Ascending aorta (tissue), 2 donors: ENCODE results near the gene DLX6. TPM values are rescaled to one million over a fixed set of nuclear protein-coding genes. Genes with fewer than 3 reads are reported as not detected.

Experiments
- DNase-seq, 2 donors: peaks; one replicate each; pipeline ENCODE4 v3.0.0-alpha.2; 2019; ENCODE audit warnings: low spot score in 2 of 2
- H3K27ac ChIP-seq, 2 donors: fragments of 200-600 bp; sonication (generic); one replicate each; pipeline ENCODE4 v1.5.1; 2016 to 2017; ENCODE audit warnings: mild to moderate bottlenecking in 1 of 2
- H3K27me3 ChIP-seq: fragments of 200-600 bp; sonication (generic); one replicate; pipeline ENCODE4 v1.5.1; 2017
- H3K36me3 ChIP-seq, 2 donors: fragments of 200-600 bp; sonication (generic); one replicate each; pipeline ENCODE4 v1.5.1; 2016
- H3K4me1 ChIP-seq, 2 donors: fragments of 200-600 bp; sonication (generic); one replicate each; pipeline ENCODE4 v1.5.1; 2016 to 2017; ENCODE audit warnings: mild to moderate bottlenecking in 1 of 2
- H3K4me3 ChIP-seq, 2 donors: fragments of 200-600 bp; sonication (generic); one replicate each; pipeline ENCODE4 v1.5.1; 2016 to 2017; ENCODE audit warnings: mild to moderate bottlenecking in 1 of 2
- H3K9me3 ChIP-seq, 2 donors: fragments of 200-600 bp; sonication (generic); one replicate each; pipeline ENCODE4 v1.5.1; 2016
- intact Hi-C: fragments of 100-400 bp; cut with DNase I; formaldehyde crosslinking; loops from one replicate; pipeline ENCODE4 v1.15.1; 2023
- total RNA-seq: library from RNA; depleted of rRNA; stranded (reverse); fragments of >200 nt; gene quantifications from one replicate; pipeline ENCODE4 v1.1.0, GENCODE V29; 2016
- TF ChIP-seq, protein P1 (sequence below), 3 experiments: fragments of 200-600 bp in 2 of 3; fragments of 450-650 bp in 1 of 3; sonication (generic) in 2 of 3; IDR thresholded peaks; one replicate each; pipeline ENCODE4 v1.5.1; 2016 to 2019; ENCODE audit warnings: antibody characterized with exemption in 3 of 3, mild to moderate bottlenecking in 1 of 3, moderate library complexity in 1 of 3

The DLX6 gene
- total RNA-seq, 1 donor from 2014 or later: not detected

DNA sequence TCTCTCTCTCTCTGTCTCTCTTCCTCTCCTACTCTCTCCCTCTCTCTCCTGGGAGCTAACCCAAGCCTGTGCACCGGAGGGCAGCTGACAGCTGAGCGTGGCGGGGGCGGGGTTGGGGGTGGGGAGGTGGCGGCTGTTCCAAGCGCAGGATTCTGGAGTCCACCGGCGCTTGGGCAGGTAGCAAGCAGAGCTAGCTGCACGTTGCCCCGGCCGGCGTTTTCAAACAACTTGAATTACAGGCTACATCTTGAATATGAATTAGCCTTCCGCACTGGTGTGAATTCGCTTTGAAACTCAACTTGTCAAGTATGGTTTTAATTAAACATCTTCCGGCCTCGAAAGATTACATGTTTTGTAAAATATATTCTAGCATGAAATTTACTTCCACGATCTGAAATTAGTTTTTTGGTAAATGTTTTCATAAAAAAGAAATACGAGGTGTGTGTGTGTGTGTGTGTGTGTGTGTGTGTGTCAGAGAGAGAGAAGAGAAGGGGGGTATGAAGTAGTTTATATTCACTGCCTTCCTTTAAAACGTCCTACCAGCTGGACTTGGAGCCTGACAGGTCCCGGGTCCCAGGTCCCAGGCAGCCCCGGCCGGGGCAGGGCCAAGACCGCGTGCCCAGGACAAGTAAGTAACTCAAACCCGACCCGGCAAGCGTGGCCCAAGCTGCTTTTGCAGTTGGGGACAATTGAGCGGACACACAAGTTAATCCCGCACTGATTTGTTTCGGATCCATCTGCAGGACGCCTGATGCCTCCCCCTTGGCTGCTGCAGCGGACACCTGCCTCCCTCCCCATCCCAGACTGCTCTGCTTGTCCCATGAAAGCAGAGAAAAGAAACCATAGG lies 9.0 kb upstream of the DLX6 start:
- H3K4me1 ChIP-seq: peaks cover 0 to 3% of the 10 kb centered on the region in 2 donors
- TF ChIP-seq, protein P1, sequence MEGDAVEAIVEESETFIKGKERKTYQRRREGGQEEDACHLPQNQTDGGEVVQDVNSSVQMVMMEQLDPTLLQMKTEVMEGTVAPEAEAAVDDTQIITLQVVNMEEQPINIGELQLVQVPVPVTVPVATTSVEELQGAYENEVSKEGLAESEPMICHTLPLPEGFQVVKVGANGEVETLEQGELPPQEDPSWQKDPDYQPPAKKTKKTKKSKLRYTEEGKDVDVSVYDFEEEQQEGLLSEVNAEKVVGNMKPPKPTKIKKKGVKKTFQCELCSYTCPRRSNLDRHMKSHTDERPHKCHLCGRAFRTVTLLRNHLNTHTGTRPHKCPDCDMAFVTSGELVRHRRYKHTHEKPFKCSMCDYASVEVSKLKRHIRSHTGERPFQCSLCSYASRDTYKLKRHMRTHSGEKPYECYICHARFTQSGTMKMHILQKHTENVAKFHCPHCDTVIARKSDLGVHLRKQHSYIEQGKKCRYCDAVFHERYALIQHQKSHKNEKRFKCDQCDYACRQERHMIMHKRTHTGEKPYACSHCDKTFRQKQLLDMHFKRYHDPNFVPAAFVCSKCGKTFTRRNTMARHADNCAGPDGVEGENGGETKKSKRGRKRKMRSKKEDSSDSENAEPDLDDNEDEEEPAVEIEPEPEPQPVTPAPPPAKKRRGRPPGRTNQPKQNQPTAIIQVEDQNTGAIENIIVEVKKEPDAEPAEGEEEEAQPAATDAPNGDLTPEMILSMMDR (IDR thresholded peaks at IDR 0.05): no peak
- H3K36me3 ChIP-seq: no peaks in the 10 kb centered on the region
- H3K27ac ChIP-seq: no peak overlapping the region
- intact Hi-C loops: no loop called here
- no peak overlapping the region for H3K4me3 ChIP-seq
- no peak for DNase-seq
- H3K27me3 ChIP-seq: peaks cover 39% of the 10 kb centered on the region
- H3K9me3 ChIP-seq: no peaks in the 10 kb centered on the region

- no peak overlapping the region for H3K4me3 ChIP-seq
- no peak for DNase-seq
- intact Hi-C loops: no loop called here
- no peaks in the 10 kb centered on the region for H3K9me3 ChIP-seq
- H3K27ac ChIP-seq: no peak overlapping the region
- peaks cover 37% of the 10 kb centered on the region for H3K27me3 ChIP-seq
- peaks cover 0 to 3% of the 10 kb centered on the region in 2 donors for H3K4me1 ChIP-seq
- TF ChIP-seq, protein P1 (IDR thresholded peaks at IDR 0.05): no peak
- H3K36me3 ChIP-seq: no peaks in the 10 kb centered on the region
These were observed 8.3 kb upstream of the DLX6 start for GRCh38 chr7:96996958-96997511.

DNA sequence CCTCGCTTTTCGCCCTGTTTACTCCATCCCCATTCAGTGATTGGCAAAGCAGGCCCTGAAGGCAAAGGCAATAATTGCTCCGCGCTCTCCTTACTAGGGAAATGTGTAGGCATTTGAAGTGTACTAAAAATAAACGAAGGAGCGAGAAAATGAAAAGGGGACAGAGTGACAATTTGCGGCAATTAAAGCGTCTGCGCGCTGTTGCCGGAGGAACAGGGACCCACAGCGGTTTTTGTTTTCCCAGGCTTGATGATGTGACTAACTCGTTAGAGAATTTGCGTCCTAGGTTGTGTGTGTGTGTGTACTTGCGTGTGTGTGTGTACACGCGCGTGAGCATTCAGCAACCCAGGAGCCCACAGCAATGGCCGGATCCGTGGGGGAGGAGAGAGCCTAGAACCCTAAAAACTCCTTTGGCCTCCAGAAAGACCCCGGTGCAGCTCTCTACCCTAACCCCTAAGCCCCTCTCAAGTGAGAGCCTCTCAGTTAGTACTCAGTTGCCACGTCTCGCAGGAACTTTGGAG lies 7.8 kb upstream of the DLX6 start:
- TF ChIP-seq, protein P1 (IDR thresholded peaks at IDR 0.05): no peak
- intact Hi-C loops: no loop called here
- Histone ChIP-seq H3K4me3 (no peak overlapping the region), H3K27ac (no peak overlapping the region), H3K4me1 (peaks cover 0 to 1% of the 10 kb centered on the region in 2 donors), H3K36me3 (no peaks in the 10 kb centered on the region), H3K9me3 (no peaks in the 10 kb centered on the region), H3K27me3 (peaks cover 31% of the 10 kb centered on the region)
- no peak for DNase-seq

GRCh38 chr7:96998333-96998732 lies 7.0 kb upstream of the DLX6 start:
- Histone ChIP-seq H3K27ac (no peak overlapping the region), H3K27me3 (peaks cover 25% of the 10 kb centered on the region), H3K9me3 (no peaks in the 10 kb centered on the region), H3K4me1 (no peaks in the 10 kb centered on the region), H3K36me3 (no peaks in the 10 kb centered on the region), H3K4me3 (no peak overlapping the region)
- TF ChIP-seq, protein P1 (IDR thresholded peaks at IDR 0.05): no peak
- no peak for DNase-seq
- intact Hi-C loops: no loop called here

DNA sequence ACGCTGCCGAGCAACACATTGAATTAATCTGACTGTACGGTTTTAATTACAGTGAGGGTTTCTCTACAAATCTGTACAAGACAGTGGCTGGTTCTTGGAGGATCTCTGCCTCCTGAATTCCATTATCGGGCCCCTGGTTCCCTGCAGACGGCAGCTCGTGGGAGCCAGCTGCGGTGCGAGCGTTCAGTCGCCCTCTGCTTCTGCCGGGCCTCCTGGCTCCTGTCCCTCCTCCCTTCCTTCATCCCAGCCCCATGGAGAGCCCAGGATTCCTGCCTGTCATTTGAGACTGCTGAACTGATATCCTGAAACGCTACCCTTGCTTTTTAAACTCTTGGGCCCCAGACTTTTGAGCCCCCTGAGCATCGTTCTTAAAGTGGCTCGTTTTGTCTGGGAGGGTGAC lies 6.6 kb upstream of the DLX6 start:
- peaks cover 26% of the 10 kb centered on the region for H3K27me3 ChIP-seq
- H3K4me3 ChIP-seq: no peak overlapping the region
- H3K4me1 ChIP-seq: peaks cover 0 to 1% of the 10 kb centered on the region in 2 donors
- intact Hi-C loops: no loop called here
- H3K9me3 ChIP-seq: no peaks in the 10 kb centered on the region
- TF ChIP-seq, protein P1 (IDR thresholded peaks at IDR 0.05): no peak
- DNase-seq: no peak
- H3K36me3 ChIP-seq: no peaks in the 10 kb centered on the region
- no peak overlapping the region for H3K27ac ChIP-seq
